DND-41 (cell line): Measurements from ENCODE around the gene PDE6C.

Experiments used
- ATAC-seq: fragments of 200-7000 bp; cut with Tn5 transposase; 3 replicates; pipeline ENCODE4 v1.9.1; 2021; ENCODE audit warnings: low read depth; ENCODE audit not compliant: insufficient read depth
- DNase-seq: peaks from one replicate; pipeline ENCODE4 v3.0.0-alpha.2; 2020
- H2AFZ ChIP-seq: 2 replicates; pipeline ENCODE4 v1.6.0; 2012; ENCODE audit warnings: low read depth, low read length
- H3K27ac ChIP-seq: 2 replicates; pipeline ENCODE4 v1.5.1; 2012; ENCODE audit warnings: low read length, inconsistent platforms
- H3K27me3 ChIP-seq: fragments of 200-600 bp; sonication (generic); 2 replicates; pipeline ENCODE4 v1.6.0; 2012; ENCODE audit warnings: low read length, mild to moderate bottlenecking, inconsistent platforms; ENCODE audit not compliant: insufficient read depth, poor library complexity
- H3K36me3 ChIP-seq: 2 replicates; pipeline ENCODE4 v1.5.1; 2012; ENCODE audit warnings: low read length, inconsistent platforms; ENCODE audit not compliant: insufficient read depth
- H3K4me1 ChIP-seq: 2 replicates; pipeline ENCODE4 v1.5.1; 2012; ENCODE audit warnings: mild to moderate bottlenecking, low read length; ENCODE audit not compliant: insufficient read depth
- H3K4me2 ChIP-seq: 2 replicates; pipeline ENCODE4 v1.6.0; 2012; ENCODE audit warnings: mild to moderate bottlenecking, moderate library complexity, low read length, inconsistent platforms; ENCODE audit not compliant: insufficient read depth
- H3K4me3 ChIP-seq, 2 experiments: fragments of 200-600 bp in 1 of 2; shearing (Covaris generic) in 1 of 2; 2 replicates each; pipeline ENCODE4 v1.5.1; 2012 to 2016; ENCODE audit warnings: inconsistent platforms in 2 of 2, low read length in 2 of 2, mild to moderate bottlenecking in 2 of 2, low read depth in 1 of 2, moderate library complexity in 1 of 2
- H3K79me2 ChIP-seq: 2 replicates; pipeline ENCODE4 v1.6.0; 2012; ENCODE audit warnings: low read length, inconsistent platforms; ENCODE audit not compliant: insufficient read depth
- H3K9ac ChIP-seq: 2 replicates; pipeline ENCODE4 v1.6.0; 2012; ENCODE audit warnings: low read depth, mild to moderate bottlenecking, inconsistent platforms, low read length, moderate library complexity
- H3K9me3 ChIP-seq: 2 replicates; pipeline ENCODE4 v1.5.1; 2012; ENCODE audit warnings: low read length, moderate library complexity, mild to moderate bottlenecking, inconsistent platforms; ENCODE audit not compliant: insufficient read depth, severe bottlenecking
- H4K20me1 ChIP-seq: 2 replicates; pipeline ENCODE4 v1.6.0; 2012; ENCODE audit warnings: low read length; ENCODE audit not compliant: insufficient read depth
- EZH2 ChIP-seq: IDR thresholded peaks from 3 replicates; pipeline ENCODE4 v1.6.1; 2012; ENCODE audit warnings: borderline replicate concordance, low read depth, mild to moderate bottlenecking, moderate library complexity, low read length, inconsistent platforms; ENCODE audit not compliant: severe bottlenecking
- TF ChIP-seq, protein P1 (sequence below): IDR thresholded peaks from 2 replicates; pipeline ENCODE4 v1.5.1; 2012; ENCODE audit warnings: borderline replicate concordance, low read length, moderate library complexity, mild to moderate bottlenecking; ENCODE audit not compliant: poor library complexity, severe bottlenecking; ENCODE audit errors: extremely low read depth

The PDE6C gene

DNA sequence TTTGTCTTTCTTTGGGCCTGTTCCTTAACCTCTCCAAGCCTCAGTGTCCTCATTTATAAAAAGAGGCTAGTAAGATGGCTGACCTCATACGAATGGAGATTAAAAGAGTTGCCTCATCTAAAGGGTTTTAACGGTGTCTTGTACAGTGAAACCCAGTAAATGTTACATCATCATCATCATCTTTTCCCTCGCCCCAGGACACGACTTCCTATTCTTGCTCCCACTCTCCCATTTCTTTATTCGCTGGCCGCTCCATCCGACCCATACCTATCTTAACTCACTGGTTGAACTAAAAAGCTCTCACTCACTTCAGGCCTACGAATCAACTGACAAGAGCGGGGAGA, 89.5 kb downstream of the PDE6C start:
- H3K4me2 ChIP-seq: peak overlapping the region; percentile 91
- H3K9ac ChIP-seq: peak overlapping the region; percentile 63
- peaks cover 37% of the 10 kb centered on the region for H3K4me1 ChIP-seq
- TF ChIP-seq, protein P1, sequence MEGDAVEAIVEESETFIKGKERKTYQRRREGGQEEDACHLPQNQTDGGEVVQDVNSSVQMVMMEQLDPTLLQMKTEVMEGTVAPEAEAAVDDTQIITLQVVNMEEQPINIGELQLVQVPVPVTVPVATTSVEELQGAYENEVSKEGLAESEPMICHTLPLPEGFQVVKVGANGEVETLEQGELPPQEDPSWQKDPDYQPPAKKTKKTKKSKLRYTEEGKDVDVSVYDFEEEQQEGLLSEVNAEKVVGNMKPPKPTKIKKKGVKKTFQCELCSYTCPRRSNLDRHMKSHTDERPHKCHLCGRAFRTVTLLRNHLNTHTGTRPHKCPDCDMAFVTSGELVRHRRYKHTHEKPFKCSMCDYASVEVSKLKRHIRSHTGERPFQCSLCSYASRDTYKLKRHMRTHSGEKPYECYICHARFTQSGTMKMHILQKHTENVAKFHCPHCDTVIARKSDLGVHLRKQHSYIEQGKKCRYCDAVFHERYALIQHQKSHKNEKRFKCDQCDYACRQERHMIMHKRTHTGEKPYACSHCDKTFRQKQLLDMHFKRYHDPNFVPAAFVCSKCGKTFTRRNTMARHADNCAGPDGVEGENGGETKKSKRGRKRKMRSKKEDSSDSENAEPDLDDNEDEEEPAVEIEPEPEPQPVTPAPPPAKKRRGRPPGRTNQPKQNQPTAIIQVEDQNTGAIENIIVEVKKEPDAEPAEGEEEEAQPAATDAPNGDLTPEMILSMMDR: no peak
- no peak for TF ChIP-seq EZH2
- H3K4me3 ChIP-seq: peak overlapping the region; percentile 49 to 78; a peak in 3 of 4 replicates
- DNase-seq (no peak), ATAC-seq (peak; percentile 10; the same call in 2 of the 3 replicates)
- no peaks in the 10 kb centered on the region for H3K9me3 ChIP-seq
- H3K36me3 ChIP-seq: peaks cover 24% of the 10 kb centered on the region
- H3K27me3 ChIP-seq: no peaks in the 10 kb centered on the region
- no peaks in the 10 kb centered on the region for H4K20me1 ChIP-seq
- H2AFZ ChIP-seq: peak overlapping the region; percentile 96
- peak overlapping the region; percentile 79 for H3K27ac ChIP-seq
- H3K79me2 ChIP-seq: peaks cover 8% of the 10 kb centered on the region

GRCh38 chr10:93702210-93703001, 90.1 kb downstream of the PDE6C start, which contains the start of gene FRA10AC1:
Gene FRA10AC1, minus strand, starts transcription at chr10:93702592. Its CDS starts 2,486 bp downstream, at chr10:93700106.
- Histone ChIP-seq H3K27ac (peak within 1 kb of the TSS; percentile 79), H3K27me3 (no peaks in the 10 kb centered on the region), H3K9ac (peak within 1 kb of the TSS; percentile 63), H4K20me1 (no peaks in the 10 kb centered on the region), H3K79me2 (peaks cover 8% of the 10 kb centered on the region), H3K4me1 (peaks cover 37% of the 10 kb centered on the region), H2AFZ (peak within 1 kb of the TSS; percentile 96), H3K36me3 (peaks cover 18% of the 10 kb centered on the region), H3K4me3 (peak within 1 kb of the TSS; percentile 49 to 78; a peak in 3 of 4 replicates), H3K4me2 (peak within 1 kb of the TSS; percentile 91), H3K9me3 (no peaks in the 10 kb centered on the region)
- TF ChIP-seq EZH2: no peak
- TF ChIP-seq, protein P1: peak; percentile 57
- DNase-seq (peak; percentile 87), ATAC-seq (peak; percentile 84)

DNA sequence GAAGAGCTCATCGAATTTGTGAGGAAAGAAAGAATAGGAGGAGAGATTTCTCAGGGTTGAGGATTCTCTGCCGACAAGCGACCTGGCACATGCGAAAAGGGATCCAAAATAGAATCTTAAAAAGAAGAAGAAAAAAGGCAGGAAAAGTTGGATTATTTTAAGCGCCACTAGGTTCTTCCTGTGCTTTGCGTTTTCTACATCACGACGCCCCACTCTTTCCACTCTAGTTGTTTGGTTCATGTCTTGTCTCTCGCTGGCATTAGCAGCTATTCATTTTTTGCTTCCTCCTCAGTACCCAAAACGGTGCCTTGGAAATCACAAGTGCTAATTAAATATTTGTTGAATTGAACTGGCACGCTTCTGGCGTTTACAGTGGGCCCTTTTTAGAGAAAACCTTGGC, 90.7 kb downstream of the PDE6C start:
- H3K27me3 ChIP-seq: no peaks in the 10 kb centered on the region
- peak overlapping the region; percentile 91 for H3K4me2 ChIP-seq
- H2AFZ ChIP-seq: peak overlapping the region; percentile 96
- no peaks in the 10 kb centered on the region for H3K9me3 ChIP-seq
- ATAC-seq: peak; percentile 9; the same call in 1 of the 3 replicates
- no peaks in the 10 kb centered on the region for H4K20me1 ChIP-seq
- no peak for TF ChIP-seq EZH2
- TF ChIP-seq, protein P1: no peak
- peak; percentile 6 for DNase-seq
- peaks cover 15% of the 10 kb centered on the region; the same call in 1 of the 2 replicates for H3K36me3 ChIP-seq
- peak overlapping the region; percentile 79 for H3K27ac ChIP-seq
- H3K4me1 ChIP-seq: peaks cover 37% of the 10 kb centered on the region
- peaks cover 8% of the 10 kb centered on the region for H3K79me2 ChIP-seq
- peak overlapping the region; percentile 63 for H3K9ac ChIP-seq
- peak overlapping the region; percentile 49 to 78; a peak in 3 of 4 replicates for H3K4me3 ChIP-seq
